ENCODE results near the gene RPRD1A. TPM values are rescaled to one million over a fixed set of nuclear protein-coding genes. Genes with fewer than 3 reads are reported as not detected.
"Not testable (repeated sequence)": the region's sequence is repeated elsewhere in the genome, so short reads cannot be mapped to it uniquely, and the experiment has no call there.

The RPRD1A gene
- total RNA-seq, 2 experiments from 2014 or later, result 21.8 to 25.1 TPM

- no peaks in the 10 kb centered on the region for H3K27me3 Mint-ChIP-seq
- ChIA-PET POLR2A (no interaction called here), CTCF (interaction anchor here (1.7 kb wide), 1 partner anchor 182 kb away, joined by 4 read pairs; no protein-coding TSS in a partner anchor)
- intact Hi-C loops (cut with DNase I, micrococcal nuclease), result loop anchor here (1.0 to 10.0 kb wide), 5 partner anchors 80 to 710 kb away; no protein-coding TSS in a partner anchor
- no peaks in the 10 kb centered on the region for H3K4me1 Mint-ChIP-seq (ENCODE audit: low read depth)
- TF ChIP-seq, protein P1, sequence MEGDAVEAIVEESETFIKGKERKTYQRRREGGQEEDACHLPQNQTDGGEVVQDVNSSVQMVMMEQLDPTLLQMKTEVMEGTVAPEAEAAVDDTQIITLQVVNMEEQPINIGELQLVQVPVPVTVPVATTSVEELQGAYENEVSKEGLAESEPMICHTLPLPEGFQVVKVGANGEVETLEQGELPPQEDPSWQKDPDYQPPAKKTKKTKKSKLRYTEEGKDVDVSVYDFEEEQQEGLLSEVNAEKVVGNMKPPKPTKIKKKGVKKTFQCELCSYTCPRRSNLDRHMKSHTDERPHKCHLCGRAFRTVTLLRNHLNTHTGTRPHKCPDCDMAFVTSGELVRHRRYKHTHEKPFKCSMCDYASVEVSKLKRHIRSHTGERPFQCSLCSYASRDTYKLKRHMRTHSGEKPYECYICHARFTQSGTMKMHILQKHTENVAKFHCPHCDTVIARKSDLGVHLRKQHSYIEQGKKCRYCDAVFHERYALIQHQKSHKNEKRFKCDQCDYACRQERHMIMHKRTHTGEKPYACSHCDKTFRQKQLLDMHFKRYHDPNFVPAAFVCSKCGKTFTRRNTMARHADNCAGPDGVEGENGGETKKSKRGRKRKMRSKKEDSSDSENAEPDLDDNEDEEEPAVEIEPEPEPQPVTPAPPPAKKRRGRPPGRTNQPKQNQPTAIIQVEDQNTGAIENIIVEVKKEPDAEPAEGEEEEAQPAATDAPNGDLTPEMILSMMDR (IDR thresholded peaks at IDR 0.05), result no peak
- H3K9me3 Mint-ChIP-seq, result no peaks in the 10 kb centered on the region
- DNase-seq (no peak), ATAC-seq (ENCODE audit: poor library complexity) (no peak)
- H3K27ac Mint-ChIP-seq, result no peak overlapping the region
- Histone ChIP-seq H3K9me3 (ENCODE audit: control insufficient read depth in 1 of 2, insufficient read depth in 1 of 2, low read length in 2 of 2) (no peaks in the 10 kb centered on the region), H3K27me3 (ENCODE audit: control insufficient read depth in 1 of 2, insufficient read depth in 2 of 2, low read length in 2 of 2) (no peaks in the 10 kb centered on the region), H3K27ac (ENCODE audit: low read depth in 1 of 2, low read length in 2 of 2) (no peak overlapping the region), H3K4me3 (ENCODE audit: low read length) (no peak overlapping the region), H3K4me1 (ENCODE audit: insufficient read depth, low read length) (no peaks in the 10 kb centered on the region), H3K36me3 (ENCODE audit: insufficient read depth, low read length) (no peaks in the 10 kb centered on the region)
- no peak overlapping the region for H3K4me3 Mint-ChIP-seq
- no peaks in the 10 kb centered on the region for H3K36me3 Mint-ChIP-seq (ENCODE audit: low read depth)
Observed at GRCh38 chr18:36096955-36097354, 29.6 kb upstream of the RPRD1A start.

DNA sequence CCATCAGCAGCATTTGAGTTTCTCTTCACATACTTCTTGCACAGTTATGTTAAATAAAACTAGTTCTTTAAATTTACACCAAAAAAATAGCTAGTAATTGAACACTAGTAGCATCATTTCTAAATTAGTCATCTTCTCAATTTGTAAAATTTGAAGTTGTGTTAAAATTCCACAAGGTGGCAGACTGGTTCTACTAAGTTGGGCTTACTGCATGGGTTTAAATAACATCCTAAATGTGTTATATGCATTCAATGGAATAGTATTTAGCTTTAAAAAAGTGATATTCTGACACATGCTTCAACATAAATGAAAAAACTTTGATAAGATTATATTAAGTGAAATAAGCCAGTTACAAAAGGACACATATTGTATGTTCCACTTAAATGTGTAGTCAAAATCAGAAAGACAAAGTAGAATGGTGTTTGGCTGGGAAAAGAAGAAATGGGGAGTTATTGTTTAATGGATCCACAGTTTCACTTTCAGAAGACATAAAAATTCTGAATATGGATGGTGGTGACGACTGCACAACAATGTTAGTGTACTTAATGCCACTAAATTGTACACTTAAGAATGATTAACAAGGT is 28.7 kb upstream of the RPRD1A start:
- Mint-ChIP-seq H3K4me1 (ENCODE audit: low read depth) (no peaks in the 10 kb centered on the region), H3K27ac (no peak overlapping the region), H3K36me3 (ENCODE audit: low read depth) (no peaks in the 10 kb centered on the region), H3K4me3 (no peak overlapping the region), H3K9me3 (no peaks in the 10 kb centered on the region), H3K27me3 (no peaks in the 10 kb centered on the region)
- Histone ChIP-seq H3K27me3 (ENCODE audit: control insufficient read depth in 1 of 2, insufficient read depth in 2 of 2, low read length in 2 of 2) (no peaks in the 10 kb centered on the region), H3K4me3 (ENCODE audit: low read length) (no peak overlapping the region), H3K27ac (ENCODE audit: low read depth in 1 of 2, low read length in 2 of 2) (no peak overlapping the region), H3K36me3 (ENCODE audit: insufficient read depth, low read length) (no peaks in the 10 kb centered on the region), H3K9me3 (ENCODE audit: control insufficient read depth in 1 of 2, insufficient read depth in 1 of 2, low read length in 2 of 2) (no peaks in the 10 kb centered on the region), H3K4me1 (ENCODE audit: insufficient read depth, low read length) (no peaks in the 10 kb centered on the region)
- POLR2A ChIA-PET, result interaction anchor here (1.0 kb wide), 1 partner anchor 34 kb away, joined by 5 read pairs; the partner anchor contains the start of genes ELP2 and SLC39A6
- TF ChIP-seq, protein P1 (IDR thresholded peaks at IDR 0.05), result peak; percentile 84
- CTCF ChIA-PET, result interaction anchor here (1.0 to 1.8 kb wide), 7 partner anchors 12 to 187 kb away, joined by 3 to 9 read pairs (median 4); partner anchors contain the start of genes ELP2 and SLC39A6
- DNase-seq (peak in 3 of 14 experiments; percentile 60 to 70 (median 68)), ATAC-seq (ENCODE audit: poor library complexity) (no peak)
- intact Hi-C loops (cut with DNase I, micrococcal nuclease), result loop anchor here (1.0 to 10.0 kb wide), 5 partner anchors 79 to 711 kb away; no protein-coding TSS in a partner anchor

- no peak overlapping the region for H3K4me3 Mint-ChIP-seq
- Histone ChIP-seq H3K27ac (ENCODE audit: low read depth in 1 of 2, low read length in 2 of 2) (no peak overlapping the region), H3K36me3 (ENCODE audit: insufficient read depth, low read length) (no peaks in the 10 kb centered on the region), H3K9me3 (ENCODE audit: control insufficient read depth in 1 of 2, insufficient read depth in 1 of 2, low read length in 2 of 2) (no peaks in the 10 kb centered on the region), H3K4me3 (ENCODE audit: low read length) (no peak overlapping the region), H3K4me1 (ENCODE audit: insufficient read depth, low read length) (no peaks in the 10 kb centered on the region), H3K27me3 (ENCODE audit: control insufficient read depth in 1 of 2, insufficient read depth in 2 of 2, low read length in 2 of 2) (no peaks in the 10 kb centered on the region)
- ChIA-PET POLR2A (no interaction called here), CTCF (interaction anchor here (1.6 kb wide), 1 partner anchor 190 kb away, joined by 5 read pairs; no protein-coding TSS in a partner anchor)
- intact Hi-C loops (cut with DNase I, micrococcal nuclease), result loop anchor here in 1 of 2 experiments (5.0 to 10.0 kb wide), 2 partner anchors 340 to 478 kb away; no protein-coding TSS in a partner anchor
- TF ChIP-seq, protein P1 (IDR thresholded peaks at IDR 0.05), result no peak
- H3K9me3 Mint-ChIP-seq, result no peaks in the 10 kb centered on the region
- no peaks in the 10 kb centered on the region for H3K4me1 Mint-ChIP-seq (ENCODE audit: low read depth)
- no peaks in the 10 kb centered on the region for H3K36me3 Mint-ChIP-seq (ENCODE audit: low read depth)
- DNase-seq (no peak), ATAC-seq (ENCODE audit: poor library complexity) (no peak)
- H3K27ac Mint-ChIP-seq, result no peak overlapping the region
- H3K27me3 Mint-ChIP-seq, result no peaks in the 10 kb centered on the region
Observed at GRCh38 chr18:36094431-36094830, 27.1 kb upstream of the RPRD1A start.

DNA sequence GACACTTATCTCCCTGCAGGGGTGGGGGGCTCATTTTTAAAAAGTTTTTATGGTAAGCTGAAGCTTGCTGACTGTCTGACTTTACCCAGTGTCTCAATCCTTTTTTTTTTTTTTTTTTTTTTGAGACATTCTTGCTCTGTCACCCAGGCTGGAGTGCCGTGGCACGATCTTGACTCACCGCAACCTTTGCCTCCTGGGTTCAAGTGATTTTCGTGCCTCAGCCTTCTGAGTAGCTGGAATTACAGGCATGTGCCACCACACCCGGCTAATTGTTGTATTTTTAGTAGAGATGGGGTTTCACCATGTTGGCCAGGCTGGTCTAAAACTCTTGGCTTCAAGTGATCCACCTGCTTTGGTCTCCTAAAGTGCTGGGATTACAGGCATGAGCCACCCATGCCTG is 24.8 kb upstream of the RPRD1A start:
- H3K27ac Mint-ChIP-seq; H3K27me3 ChIP-seq (ENCODE audit: control insufficient read depth in 1 of 2, insufficient read depth in 2 of 2, low read length in 2 of 2); H3K4me3 Mint-ChIP-seq; H3K4me1 Mint-ChIP-seq (ENCODE audit: low read depth); H3K27ac ChIP-seq (ENCODE audit: low read depth in 1 of 2, low read length in 2 of 2); ATAC-seq (ENCODE audit: poor library complexity); H3K36me3 ChIP-seq (ENCODE audit: insufficient read depth, low read length); DNase-seq; H3K27me3 Mint-ChIP-seq; H3K4me1 ChIP-seq (ENCODE audit: insufficient read depth, low read length); CTCF ChIA-PET; H3K9me3 Mint-ChIP-seq; H3K4me3 ChIP-seq (ENCODE audit: low read length); H3K36me3 Mint-ChIP-seq (ENCODE audit: low read depth); POLR2A ChIA-PET; H3K9me3 ChIP-seq (ENCODE audit: control insufficient read depth in 1 of 2, insufficient read depth in 1 of 2, low read length in 2 of 2): not testable (repeated sequence)
- intact Hi-C loops (cut with DNase I, micrococcal nuclease), result loop anchor here in 1 of 2 experiments (5.0 to 10.0 kb wide), 2 partner anchors 337 to 480 kb away; no protein-coding TSS in a partner anchor
